Effector memory CD4-positive, alpha-beta T cell (primary cell): Measurements from ENCODE around the gene SEMA4C.

ENCODE experiments used
- DNase-seq, 3 donors: peaks; one replicate each; pipeline ENCODE4 v3.0.0-alpha.2; 2020
- H3K27ac ChIP-seq: 2 replicates; pipeline ENCODE4 v1.7.0; 2013; ENCODE audit warnings: mild to moderate bottlenecking, low read length, moderate library complexity; ENCODE audit not compliant: insufficient read depth, poor library complexity, severe bottlenecking
- H3K27me3 ChIP-seq: replicated peaks from 2 replicates; pipeline ENCODE4 v1.7.0; 2013; ENCODE audit warnings: mild to moderate bottlenecking, low read length; ENCODE audit not compliant: insufficient read depth, control insufficient read depth, poor library complexity, severe bottlenecking
- H3K36me3 ChIP-seq: 2 replicates; pipeline ENCODE4 v1.7.0; 2013; ENCODE audit warnings: mild to moderate bottlenecking, low read length, moderate library complexity; ENCODE audit not compliant: control insufficient read depth, insufficient read depth
- H3K4me1 ChIP-seq: 2 replicates; pipeline ENCODE4 v1.7.0; 2013; ENCODE audit warnings: low read length, mild to moderate bottlenecking; ENCODE audit not compliant: control insufficient read depth, insufficient read depth, poor library complexity, severe bottlenecking
- H3K4me3 ChIP-seq: 2 replicates; pipeline ENCODE4 v1.7.0; 2013; ENCODE audit warnings: low read length, low read depth, mild to moderate bottlenecking; ENCODE audit not compliant: insufficient read depth, poor library complexity, severe bottlenecking
- H3K9me3 ChIP-seq: 2 replicates; pipeline ENCODE4 v1.7.0; 2013; ENCODE audit warnings: mild to moderate bottlenecking, low read length, moderate library complexity; ENCODE audit not compliant: control insufficient read depth

The SEMA4C gene

DNA sequence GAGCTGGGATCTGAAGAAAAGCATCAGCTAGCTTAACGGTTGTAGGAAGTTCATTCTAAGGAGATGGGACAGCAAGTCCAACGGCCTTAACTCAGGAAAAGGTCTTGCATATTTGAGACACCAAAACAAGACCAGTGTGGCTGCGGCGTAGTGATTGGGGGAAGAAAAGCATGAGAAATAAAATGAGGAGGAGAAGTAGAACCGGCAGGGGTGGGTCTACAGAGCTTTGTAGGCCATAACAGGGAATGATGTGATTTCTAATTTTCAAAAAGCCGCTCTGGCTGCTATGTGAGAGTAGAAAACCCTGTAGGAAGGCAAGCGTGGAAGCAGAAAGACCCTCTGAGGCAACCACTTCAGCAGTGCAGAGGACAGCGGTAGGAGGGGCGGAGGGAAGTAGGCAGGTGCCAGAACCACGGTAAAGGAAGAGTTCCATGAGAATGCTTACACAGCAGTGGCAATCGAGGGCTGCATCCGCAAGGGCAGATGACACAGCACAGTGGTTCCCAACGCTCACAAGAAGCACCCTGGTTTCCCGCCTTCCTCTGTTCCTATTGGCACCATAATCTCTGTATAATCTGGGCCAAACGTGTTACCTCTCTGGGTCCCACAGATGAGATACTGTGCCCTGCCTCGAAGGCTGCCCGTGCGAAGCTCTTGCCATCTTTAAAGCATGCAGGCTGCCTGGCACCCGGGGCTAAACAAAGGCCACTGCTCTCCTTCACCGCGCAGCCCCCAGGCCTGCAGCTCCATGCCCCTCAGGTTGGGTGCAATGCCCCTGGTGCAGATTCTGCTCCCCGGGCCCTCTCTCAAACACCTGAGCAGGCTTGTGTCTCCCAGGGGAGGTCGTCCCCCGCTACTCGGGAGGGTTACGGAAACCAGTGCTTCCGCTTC lies 12.9 kb downstream of the SEMA4C start:
- H3K27ac ChIP-seq, result peak overlapping the region; percentile 73
- H3K4me3 ChIP-seq, result peak overlapping the region; percentile 56
- no peaks in the 10 kb centered on the region for H3K9me3 ChIP-seq
- peaks cover 30% of the 10 kb centered on the region for H3K4me1 ChIP-seq
- peak in 1 of 3 donors; percentile 14 for DNase-seq
- H3K27me3 ChIP-seq, result no peaks in the 10 kb centered on the region
- peaks cover 36% of the 10 kb centered on the region for H3K36me3 ChIP-seq

DNA sequence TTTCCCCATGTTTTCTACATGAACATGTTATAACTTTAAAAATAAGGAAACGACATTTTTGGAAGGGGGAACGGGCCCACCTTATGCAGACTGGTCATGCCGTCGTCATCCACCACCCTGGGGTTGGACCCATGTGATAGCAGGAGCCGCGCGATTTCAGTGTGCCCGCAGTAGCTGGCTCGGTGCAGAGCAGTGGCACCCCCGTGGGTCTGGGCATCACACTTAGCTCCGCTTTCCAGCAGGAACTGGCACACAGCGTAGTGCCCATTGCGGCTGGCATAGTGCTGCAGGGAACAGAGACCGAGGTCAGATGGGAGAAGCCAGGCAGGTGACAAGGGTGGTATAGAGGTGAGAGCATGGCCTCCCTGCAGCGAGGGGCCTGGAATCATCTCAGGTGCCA lies 16.6 kb downstream of the SEMA4C start:
- no peak for DNase-seq
- no peak overlapping the region for H3K27ac ChIP-seq
- H3K4me3 ChIP-seq, result no peak overlapping the region
- H3K4me1 ChIP-seq, result peaks cover 11% of the 10 kb centered on the region
- H3K36me3 ChIP-seq, result peaks cover 32% of the 10 kb centered on the region
- H3K9me3 ChIP-seq, result no peaks in the 10 kb centered on the region
- H3K27me3 ChIP-seq, result no peaks in the 10 kb centered on the region

DNA sequence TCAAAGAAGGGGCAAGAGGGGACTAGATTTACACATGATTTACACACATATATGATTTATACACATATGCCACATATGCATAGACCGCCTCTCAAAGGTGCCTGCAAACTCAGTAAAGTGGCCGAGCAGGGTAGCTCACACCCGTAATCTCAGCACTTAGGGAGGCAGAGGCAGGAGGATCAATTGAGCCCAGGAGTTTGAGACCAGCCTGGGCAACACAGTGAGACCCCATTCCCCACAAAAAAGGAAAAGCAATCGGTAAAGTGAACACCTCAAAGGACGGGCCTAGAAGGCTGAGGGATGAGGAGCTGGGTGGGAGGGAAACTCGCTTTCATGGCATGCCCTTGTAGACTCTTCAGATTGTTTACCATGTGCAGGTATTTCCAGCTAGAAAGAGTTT lies 17.2 kb downstream of the SEMA4C start:
- DNase-seq, result no peak
- Histone ChIP-seq H3K9me3 (no peaks in the 10 kb centered on the region), H3K4me3 (no peak overlapping the region), H3K4me1 (peaks cover 11% of the 10 kb centered on the region), H3K36me3 (peaks cover 39% of the 10 kb centered on the region), H3K27ac (no peak overlapping the region), H3K27me3 (no peaks in the 10 kb centered on the region)

GRCh38 chr2:96848264-96848663 lies 21.6 kb downstream of the SEMA4C start:
- Histone ChIP-seq H3K4me1 (no peaks in the 10 kb centered on the region), H3K9me3 (no peaks in the 10 kb centered on the region), H3K36me3 (peaks cover 44% of the 10 kb centered on the region), H3K4me3 (no peak overlapping the region), H3K27me3 (no peaks in the 10 kb centered on the region), H3K27ac (no peak overlapping the region)
- no peak for DNase-seq

- H3K27ac ChIP-seq, result no peak overlapping the region
- no peaks in the 10 kb centered on the region for H3K9me3 ChIP-seq
- H3K4me1 ChIP-seq, result no peaks in the 10 kb centered on the region
- no peak overlapping the region for H3K4me3 ChIP-seq
- H3K27me3 ChIP-seq, result no peaks in the 10 kb centered on the region
- H3K36me3 ChIP-seq, result peaks cover 37% of the 10 kb centered on the region
- DNase-seq, result no peak
Observed at GRCh38 chr2:96847586-96847985, 22.3 kb downstream of the SEMA4C start.

DNA sequence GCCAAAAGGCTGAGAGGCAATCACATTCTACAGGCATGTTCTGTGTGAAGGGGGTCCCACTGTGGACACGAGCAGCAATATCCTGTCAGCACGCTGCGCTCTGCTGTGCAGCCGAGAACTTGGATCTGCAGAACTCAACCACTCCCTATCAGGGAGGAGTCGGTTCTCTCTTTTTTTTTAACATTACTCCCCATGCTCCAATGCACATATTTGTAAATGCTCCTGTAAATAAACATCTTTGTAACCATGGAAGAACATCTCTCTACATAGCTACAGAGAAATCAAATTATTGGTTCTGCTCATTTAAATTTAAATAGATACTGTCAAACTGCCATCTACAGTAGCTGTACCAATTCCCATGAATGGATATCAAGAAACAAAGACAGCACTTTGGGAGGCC lies 23.1 kb downstream of the SEMA4C start:
- Histone ChIP-seq H3K27me3 (no peaks in the 10 kb centered on the region), H3K4me1 (no peaks in the 10 kb centered on the region), H3K4me3 (no peak overlapping the region), H3K36me3 (peaks cover 33% of the 10 kb centered on the region), H3K9me3 (no peaks in the 10 kb centered on the region), H3K27ac (no peak overlapping the region)
- no peak for DNase-seq

DNA sequence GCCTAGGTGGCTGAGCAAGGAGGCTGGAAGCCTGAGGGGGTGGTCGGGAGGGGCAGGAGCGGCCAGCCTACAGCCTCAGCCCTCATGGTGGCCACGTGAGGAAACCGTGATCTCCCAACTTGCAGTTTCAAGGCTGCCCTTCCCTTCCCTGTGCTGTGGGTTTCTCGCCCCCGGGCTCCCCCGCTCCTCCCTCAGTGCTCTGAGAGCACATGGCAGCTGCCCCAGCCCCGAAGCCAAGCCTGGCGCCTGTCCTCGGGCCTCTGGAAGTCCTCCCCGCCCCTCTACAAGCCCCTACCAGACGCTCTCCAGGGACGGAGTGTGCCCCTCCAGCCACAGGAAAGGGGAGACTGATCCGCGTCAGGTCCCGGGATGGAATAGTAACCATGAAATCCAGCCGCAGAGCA lies 25.5 kb downstream of the SEMA4C start:
- Histone ChIP-seq H3K27ac (no peak overlapping the region), H3K4me1 (peaks cover 6% of the 10 kb centered on the region), H3K9me3 (no peaks in the 10 kb centered on the region), H3K36me3 (peaks cover 20% of the 10 kb centered on the region), H3K27me3 (no peaks in the 10 kb centered on the region), H3K4me3 (no peak overlapping the region)
- no peak for DNase-seq

GRCh38 chr2:96843538-96844268 lies 26.2 kb downstream of the SEMA4C start, which contains the start of gene ANKRD23:
TSS of gene ANKRD23 (minus strand) at chr2:96844021. CDS start at chr2:96843992, 29 bp downstream.
- H3K9me3 ChIP-seq, result no peaks in the 10 kb centered on the region

GRCh38 chr2:96842600-96842999 lies 27.3 kb downstream of the SEMA4C start:
- DNase-seq, result no peak
- peaks cover 18% of the 10 kb centered on the region for H3K4me1 ChIP-seq
- peaks cover 11% of the 10 kb centered on the region for H3K36me3 ChIP-seq
- H3K9me3 ChIP-seq, result no peaks in the 10 kb centered on the region
- H3K27ac ChIP-seq, result no peak overlapping the region
- H3K27me3 ChIP-seq, result no peaks in the 10 kb centered on the region
- H3K4me3 ChIP-seq, result no peak overlapping the region

More at GRCh38 chr2:96843538-96844268, 26.2 kb downstream of the SEMA4C start, which contains the start of gene ANKRD23:
- no peak within 1 kb of the TSS for H3K27ac ChIP-seq
- H3K27me3 ChIP-seq, result no peaks in the 10 kb centered on the region
- H3K36me3 ChIP-seq, result peaks cover 20% of the 10 kb centered on the region
- H3K4me3 ChIP-seq, result no peak within 1 kb of the TSS
- H3K4me1 ChIP-seq, result peaks cover 13% of the 10 kb centered on the region
- no peak for DNase-seq
